AG09309 (cell line): ENCODE results near the gene HTD2.

Experiments used
- DNase-seq: peaks from one replicate; pipeline ENCODE4 v3.0.0-alpha.2; 2010; ENCODE audit warnings: low read depth
- H3K4me3 ChIP-seq: 2 replicates; pipeline ENCODE4 v1.5.1; 2011; ENCODE audit warnings: mild to moderate bottlenecking, low read depth, low read length, moderate library complexity; ENCODE audit not compliant: control insufficient read depth
- CTCF ChIP-seq: IDR thresholded peaks from 2 replicates; pipeline ENCODE4 v1.5.1; 2011; ENCODE audit warnings: mild to moderate bottlenecking, low read depth, low read length, inconsistent platforms; ENCODE audit not compliant: insufficient read depth, control insufficient read depth; ENCODE audit errors: missing control alignments

The HTD2 gene

GRCh38 chr3:58324391-58325390 is 18.4 kb downstream of the HTD2 start:
- TF ChIP-seq CTCF = no peak
- H3K4me3 ChIP-seq = no peak overlapping the region
- DNase-seq = no peak

DNA sequence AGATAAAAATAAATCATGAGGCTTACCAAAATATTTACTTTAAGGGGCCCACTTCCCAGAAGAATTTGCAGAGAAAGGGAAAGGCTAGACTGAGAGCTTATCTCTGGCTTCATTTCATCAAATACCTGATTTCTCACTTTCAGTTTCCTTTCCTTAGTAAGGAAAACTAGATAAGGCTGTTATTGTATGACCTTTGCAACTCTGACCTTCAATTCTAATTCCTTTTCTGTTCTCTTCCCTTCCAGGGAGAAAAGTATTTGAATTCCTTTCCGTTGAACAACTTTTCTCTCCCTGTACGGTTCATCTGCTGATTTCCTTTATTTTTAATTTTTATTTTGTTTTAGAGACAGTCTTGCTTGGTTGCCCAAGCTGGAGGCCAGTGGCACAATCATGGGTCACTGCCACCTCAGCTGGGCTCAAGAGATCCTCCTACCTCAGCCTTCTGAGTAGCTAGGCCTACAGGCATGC is 19.2 kb downstream of the HTD2 start:
- no peak overlapping the region for H3K4me3 ChIP-seq
- DNase-seq = no peak
- no peak for TF ChIP-seq CTCF

GRCh38 chr3:58326267-58326900 is 20.1 kb downstream of the HTD2 start:
- no peak for TF ChIP-seq CTCF
- H3K4me3 ChIP-seq = no peak overlapping the region
- DNase-seq = no peak

DNA sequence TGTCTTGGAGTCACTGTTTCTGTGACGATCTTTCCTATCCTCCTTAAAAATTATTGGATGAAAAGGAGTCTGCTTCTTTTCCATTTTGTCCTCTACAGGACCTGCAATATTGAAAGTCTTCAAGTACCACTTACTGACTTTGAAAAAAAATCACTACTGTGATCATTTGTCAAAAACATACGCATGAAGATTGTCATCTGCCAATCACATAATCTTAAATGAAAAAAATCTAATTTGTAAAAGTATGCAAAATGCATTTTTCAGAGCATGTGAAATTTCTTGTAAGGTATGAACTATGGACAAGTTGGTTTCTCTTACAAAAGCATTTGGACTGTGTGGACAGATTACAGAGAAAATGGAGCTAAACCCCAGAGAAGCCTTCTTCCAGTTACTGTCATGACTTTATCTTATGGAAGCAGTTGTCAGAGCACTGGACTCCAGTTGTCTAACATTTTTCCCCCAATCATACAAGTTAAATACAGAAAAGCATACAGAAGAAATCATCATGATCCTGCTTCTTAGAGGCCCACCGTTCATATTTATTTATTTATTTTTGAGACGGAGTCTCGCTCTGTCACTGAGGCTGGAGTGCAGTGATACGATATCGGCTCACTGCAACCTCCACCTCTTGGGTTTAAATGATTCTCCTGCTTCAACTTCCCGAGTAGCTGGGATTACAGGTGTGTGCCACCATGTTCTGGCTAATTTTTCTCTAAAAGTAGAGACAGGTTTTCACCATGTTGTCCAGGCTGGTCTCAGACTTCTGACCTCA is 23.0 kb downstream of the HTD2 start:
- DNase-seq = no peak
- no peak for TF ChIP-seq CTCF
- H3K4me3 ChIP-seq = no peak overlapping the region

DNA sequence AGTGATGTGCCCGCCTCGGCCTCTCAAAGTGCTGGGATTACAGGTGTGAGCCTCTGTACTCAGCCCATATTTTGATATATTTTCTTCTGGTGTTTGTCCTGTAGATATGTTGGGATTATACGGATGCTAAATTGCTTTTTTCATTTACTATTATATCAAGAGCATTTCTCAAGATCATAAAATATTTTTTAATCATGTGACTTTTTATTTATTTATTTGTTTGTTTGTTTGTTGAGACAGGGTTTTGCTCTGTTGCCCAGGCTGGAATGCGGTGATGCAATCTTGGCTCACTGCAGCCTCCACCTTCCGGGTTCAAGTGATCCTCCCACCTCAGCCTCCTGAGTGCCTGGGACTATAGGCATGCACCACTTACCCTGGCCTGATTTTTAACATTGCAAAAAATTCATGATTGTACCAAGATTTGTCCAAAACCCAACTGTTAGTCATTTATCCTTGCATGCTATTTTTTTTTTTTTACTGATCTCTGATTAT is 23.6 kb downstream of the HTD2 start:
- TF ChIP-seq CTCF = no peak
- no peak for DNase-seq
- no peak overlapping the region for H3K4me3 ChIP-seq

- no peak for DNase-seq
- no peak for TF ChIP-seq CTCF
- no peak overlapping the region for H3K4me3 ChIP-seq
Observed at GRCh38 chr3:58331593-58332152, 25.4 kb downstream of the HTD2 start.
